ENCODE measurements around the gene SEC16B. TPM values are rescaled to one million over a fixed set of nuclear protein-coding genes. Genes with fewer than 3 reads are reported as not detected.

The SEC16B gene
- total RNA-seq, 4 donors from 2014 or later = 1.8 to 5.5 (median 3.5) TPM

DNA sequence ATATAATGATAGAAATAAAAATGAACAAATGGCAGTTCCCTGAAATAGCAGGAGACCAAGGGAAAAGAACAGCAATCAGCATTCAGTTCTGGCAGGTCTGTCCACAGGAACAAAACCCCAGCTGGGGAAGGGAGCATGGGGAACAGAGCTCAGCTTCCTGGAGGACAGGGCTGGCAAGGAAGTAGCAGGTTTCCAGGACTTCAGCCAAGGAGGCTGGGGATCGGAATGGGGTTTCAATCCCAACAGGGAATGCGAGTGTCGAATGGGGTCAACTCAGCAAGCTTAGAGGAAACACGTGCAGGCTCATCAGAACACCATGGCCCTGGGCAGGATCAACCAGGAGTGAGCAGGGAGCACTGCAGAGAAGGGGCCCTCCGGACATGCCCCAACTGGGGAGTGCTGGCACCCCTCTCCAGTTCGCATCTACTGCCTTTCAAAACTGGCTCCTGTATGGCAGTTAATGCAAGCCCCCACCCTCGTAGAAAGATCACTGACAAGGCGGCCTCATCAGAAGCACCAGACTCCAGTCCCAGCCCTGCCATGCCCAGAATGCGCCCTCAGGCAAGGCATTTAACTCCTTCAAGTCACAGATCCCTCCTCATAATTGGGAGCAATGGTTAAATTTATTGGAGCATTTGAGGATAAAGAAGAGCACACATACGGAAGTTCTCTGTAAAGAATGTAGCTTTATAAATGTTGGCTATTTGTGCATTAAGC, 72.4 kb downstream of the SEC16B start:
- no peaks in the 10 kb centered on the region for H3K36me3 ChIP-seq
- WGBS, 2 donors (ENCODE audit: low coverage in 1 of 2) = 32 to 88% methylated on average over 1 to 6 of the region's 10 CpGs
- TF ChIP-seq POLR2A (IDR thresholded peaks at IDR 0.05) = no peak
- TF ChIP-seq POLR2AphosphoS5 (IDR thresholded peaks at IDR 0.05) = no peak
- TF ChIP-seq EP300 (IDR thresholded peaks at IDR 0.05) = no peak
- TF ChIP-seq, protein P1, sequence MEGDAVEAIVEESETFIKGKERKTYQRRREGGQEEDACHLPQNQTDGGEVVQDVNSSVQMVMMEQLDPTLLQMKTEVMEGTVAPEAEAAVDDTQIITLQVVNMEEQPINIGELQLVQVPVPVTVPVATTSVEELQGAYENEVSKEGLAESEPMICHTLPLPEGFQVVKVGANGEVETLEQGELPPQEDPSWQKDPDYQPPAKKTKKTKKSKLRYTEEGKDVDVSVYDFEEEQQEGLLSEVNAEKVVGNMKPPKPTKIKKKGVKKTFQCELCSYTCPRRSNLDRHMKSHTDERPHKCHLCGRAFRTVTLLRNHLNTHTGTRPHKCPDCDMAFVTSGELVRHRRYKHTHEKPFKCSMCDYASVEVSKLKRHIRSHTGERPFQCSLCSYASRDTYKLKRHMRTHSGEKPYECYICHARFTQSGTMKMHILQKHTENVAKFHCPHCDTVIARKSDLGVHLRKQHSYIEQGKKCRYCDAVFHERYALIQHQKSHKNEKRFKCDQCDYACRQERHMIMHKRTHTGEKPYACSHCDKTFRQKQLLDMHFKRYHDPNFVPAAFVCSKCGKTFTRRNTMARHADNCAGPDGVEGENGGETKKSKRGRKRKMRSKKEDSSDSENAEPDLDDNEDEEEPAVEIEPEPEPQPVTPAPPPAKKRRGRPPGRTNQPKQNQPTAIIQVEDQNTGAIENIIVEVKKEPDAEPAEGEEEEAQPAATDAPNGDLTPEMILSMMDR (IDR thresholded peaks at IDR 0.05) = no peak
- ATAC-seq = no peak
- no peak overlapping the region for H3K27ac ChIP-seq
- H3K4me3 ChIP-seq = no peak overlapping the region
- no peaks in the 10 kb centered on the region for H3K4me1 ChIP-seq
- H3K27me3 ChIP-seq = no peaks in the 10 kb centered on the region
- H3K9me3 ChIP-seq = peaks cover 0 to under 1% (median 0%) of the 10 kb centered on the region in 3 donors

Small RNA genes within 50 kb of the gene (small RNA-seq; reads per million reads assigned to genes)
- 0 reads per million in 4 donors for gene AL359075.1

Other genes starting within 250 kb of the SEC16B start
- 10 to 100 TPM; 17.0 to 27.4 (median 20.2) TPM for gene RASAL2, start 124.0 kb upstream of the SEC16B start, total RNA-seq

Measured in gastroesophageal sphincter (tissue), 4 donors.